GM21423 (cell line): ENCODE results near the gene ZC2HC1B.

Source experiments
- ATAC-seq: cut with Tn5 transposase; IDR thresholded peaks from one replicate; pipeline ENCODE4 v1.9.1; 2021; ENCODE audit warnings: mild to moderate bottlenecking, moderate library complexity; ENCODE audit not compliant: unreplicated experiment

The ZC2HC1B gene

DNA sequence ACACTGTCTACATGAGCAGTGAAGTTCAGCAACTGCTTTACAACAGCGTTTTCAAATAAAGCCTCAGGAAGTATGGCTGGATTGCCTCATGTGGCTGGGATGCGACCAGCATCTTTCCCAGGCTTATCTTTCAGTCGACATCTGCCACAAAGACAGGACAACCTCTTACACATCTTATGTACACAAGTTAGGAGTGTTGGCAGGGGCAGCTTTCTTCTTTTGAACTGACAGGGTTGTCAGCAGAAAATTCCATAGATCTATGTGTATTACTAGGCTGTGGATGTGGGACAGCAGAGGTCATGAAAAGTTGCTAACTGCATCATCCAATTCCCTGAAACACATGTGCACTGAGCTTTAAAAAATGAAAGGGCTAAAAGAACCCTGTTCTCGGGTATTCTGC is 95.7 kb downstream of the ZC2HC1B start:
- no peak for ATAC-seq

DNA sequence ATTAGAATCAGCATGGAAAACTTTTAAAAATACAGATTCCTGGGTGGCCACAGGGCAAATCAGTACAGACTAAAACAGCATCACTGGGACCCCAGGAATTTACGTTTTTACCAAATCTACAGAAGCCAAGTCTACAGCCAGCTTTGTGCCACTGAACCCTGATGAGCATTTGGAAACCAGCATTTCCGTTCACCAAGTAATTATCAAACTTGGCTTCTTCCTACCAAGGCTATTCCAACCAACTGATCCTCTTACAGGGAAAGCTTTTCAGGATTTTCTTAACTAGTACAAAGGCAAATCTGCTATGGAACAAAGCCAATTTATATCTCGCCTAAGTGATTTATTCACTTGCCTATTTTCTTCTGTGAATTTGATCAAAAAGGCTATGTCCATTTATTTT is 96.8 kb downstream of the ZC2HC1B start:
- ATAC-seq = no peak

DNA sequence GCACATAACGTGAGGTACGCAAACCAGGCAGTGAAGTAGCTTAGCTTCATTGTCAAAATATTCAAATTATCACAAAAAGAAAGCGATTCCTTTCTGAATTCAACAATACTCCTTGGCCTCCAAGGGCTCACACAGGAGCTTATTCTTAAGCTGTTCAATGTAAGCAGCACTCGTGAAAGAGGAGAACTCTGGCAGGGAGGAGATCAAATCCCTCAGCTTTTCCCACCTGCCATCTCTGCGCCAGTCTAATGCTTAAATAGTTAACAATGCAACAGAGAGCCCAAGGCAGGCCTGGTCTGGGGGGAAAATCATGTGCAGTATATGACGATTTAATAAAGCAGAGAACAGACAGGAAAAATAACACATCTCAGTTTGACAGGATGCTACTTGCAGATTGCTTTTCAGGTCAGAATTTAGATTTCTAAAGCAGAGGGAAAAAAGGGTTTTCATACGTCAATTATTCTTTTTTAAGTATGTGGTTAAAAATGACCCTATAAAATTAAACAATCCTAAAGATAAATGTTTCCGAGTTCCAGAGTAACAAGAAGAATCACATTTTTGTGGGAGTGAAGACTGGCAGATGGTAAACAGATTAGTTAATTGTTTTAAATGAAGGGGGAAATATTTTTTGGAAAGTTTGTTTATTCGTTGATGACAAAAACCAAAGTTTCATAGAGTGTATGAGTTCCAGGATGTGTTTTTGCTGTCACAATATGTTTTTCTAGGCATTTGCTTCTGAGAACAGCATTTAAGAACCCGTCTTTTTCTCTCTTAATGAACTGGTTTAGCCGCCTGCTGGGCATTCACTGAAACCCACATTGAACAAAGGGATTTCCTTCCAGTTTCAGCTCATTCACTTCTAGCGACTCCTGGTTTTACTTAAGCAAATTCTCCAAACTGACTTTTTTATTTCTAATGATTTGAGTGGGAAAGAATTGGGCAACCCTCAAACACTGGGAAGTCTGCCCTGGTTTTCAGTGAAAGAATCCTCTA is 97.9 kb downstream of the ZC2HC1B start:
- no peak for ATAC-seq

DNA sequence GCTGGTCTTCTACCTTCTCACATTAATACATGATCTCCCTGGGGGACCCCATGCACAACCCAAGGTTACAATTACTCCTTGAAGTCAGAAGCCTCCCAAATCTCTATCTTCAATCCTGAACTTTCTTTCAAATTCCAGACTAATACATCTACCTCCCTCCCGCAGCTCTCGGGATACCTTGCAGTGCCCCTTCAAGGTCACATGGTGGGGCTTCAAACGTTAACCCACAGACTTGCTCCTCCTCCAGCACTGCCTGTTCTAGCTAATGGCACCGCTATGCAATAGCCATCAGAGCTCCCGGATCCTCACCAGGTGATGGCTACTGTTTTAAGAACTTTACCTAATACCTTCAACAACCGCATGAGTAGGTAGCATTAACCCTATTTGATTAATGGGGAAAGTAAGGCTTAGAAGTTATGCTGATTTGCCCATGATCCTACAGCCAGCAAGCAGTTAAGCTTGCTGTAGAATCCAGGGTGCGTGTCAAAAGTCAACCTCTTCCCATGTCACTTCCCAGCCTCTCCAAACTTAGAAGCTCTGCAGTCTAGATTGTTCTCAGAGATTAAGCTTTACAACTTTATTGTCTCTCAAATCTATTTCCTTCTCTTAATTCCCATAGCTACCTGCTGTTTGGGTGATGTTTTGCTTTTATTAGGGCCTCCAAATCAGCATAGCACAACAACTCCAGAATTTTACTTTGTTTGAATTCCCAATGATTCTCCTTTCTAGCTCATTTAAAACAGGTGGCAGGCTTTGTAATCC is 99.1 kb downstream of the ZC2HC1B start:
- ATAC-seq = no peak

DNA sequence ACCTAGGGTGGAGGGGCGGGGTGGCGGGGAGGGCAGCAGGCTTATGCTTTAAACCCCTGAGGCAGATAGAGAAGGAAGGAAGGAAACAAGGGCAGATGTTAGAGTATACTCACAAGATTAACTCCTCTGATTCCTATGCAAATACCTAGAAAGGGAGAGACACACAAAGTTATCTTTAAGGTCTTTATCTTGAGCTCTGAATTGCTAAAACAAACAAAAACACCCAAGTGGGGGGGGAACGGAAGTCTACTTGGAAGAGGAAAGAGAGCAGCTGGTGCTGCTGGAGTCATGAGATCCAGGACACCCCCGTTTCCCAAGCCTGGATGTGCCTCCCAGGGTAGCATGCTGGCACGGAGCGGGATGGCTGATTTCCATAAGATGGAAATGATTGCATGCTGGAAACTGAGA is 100.4 kb downstream of the ZC2HC1B start:
- no peak for ATAC-seq

DNA sequence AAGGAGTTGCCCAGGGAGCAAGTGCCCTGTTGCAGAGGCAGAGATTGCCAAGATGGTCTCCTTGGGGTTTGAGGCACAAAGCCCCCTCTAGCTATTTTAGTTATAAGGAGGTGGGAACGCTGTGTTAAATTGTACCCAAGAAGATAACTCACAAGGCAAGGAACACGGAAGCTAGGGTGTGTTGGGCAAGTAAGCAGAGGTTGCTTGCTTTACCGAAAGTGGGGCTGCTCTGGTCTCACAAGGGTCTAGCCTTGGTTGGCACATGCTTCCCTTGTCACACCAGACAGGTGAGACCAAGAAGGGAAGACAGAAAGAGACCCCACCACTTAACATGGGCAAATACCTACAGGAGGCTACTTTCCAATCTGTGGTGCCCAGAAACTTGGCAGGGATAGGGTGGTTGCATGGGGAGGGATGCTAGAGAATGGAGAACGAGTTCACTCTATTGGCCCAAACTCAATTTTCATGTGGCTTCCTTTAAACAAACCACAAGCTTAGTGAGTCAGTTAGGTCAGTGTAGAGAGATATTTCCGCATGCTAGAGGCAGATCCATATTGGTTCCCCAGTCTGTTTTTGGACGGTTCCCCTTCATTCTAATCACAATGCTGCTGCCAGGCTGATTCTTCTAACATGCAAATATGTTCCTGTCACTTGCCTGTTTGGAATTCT is 101.4 kb downstream of the ZC2HC1B start:
- no peak for ATAC-seq

DNA sequence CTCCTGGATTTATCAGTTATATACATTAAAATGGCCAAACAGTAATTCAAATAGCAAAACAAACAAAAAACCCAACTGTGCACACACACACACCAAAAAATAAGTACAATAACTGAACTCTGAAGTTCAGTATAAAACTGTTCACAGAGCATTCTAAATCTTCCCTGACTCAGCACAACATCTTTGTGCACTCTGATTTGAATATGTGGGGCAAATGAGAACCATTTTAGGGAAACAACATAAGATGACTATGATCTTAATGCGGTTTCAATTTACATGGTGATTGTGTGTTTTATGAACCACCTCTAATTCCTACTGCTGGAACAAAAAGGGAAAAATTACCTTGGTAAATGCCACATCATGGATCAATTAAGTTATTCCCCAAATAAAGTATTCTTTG is 102.0 kb downstream of the ZC2HC1B start:
- no peak for ATAC-seq

DNA sequence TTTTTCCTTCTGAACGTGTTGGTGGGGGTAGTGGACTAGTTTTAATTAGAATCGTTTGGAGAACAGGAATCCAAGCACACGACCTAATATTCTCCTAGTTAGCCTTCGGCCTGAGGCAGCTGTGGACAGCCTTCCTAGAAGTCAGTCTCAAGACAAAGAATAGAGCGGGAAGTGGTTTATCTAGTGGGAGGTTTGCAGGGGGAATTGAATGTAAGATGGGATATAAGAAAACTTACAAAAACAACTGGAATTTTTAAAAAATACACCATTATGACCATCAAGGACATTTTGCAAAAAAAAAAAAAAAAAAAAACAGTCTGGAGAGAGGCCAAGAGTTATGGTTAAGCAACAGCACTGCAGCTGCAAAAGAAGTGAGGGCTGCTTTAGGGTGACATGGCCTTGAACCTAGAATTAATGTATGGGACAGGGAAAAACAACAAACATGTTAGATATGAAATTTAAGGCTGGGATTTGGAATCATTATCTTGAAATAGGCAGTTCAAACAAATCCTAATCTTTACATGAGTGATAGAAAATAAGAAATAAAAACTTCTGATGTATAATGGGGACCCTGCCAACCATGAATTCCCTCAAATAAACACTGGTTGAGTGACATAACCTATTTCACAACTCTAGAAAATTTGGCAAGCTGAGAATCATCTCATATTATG is 103.6 kb downstream of the ZC2HC1B start:
- ATAC-seq = no peak

DNA sequence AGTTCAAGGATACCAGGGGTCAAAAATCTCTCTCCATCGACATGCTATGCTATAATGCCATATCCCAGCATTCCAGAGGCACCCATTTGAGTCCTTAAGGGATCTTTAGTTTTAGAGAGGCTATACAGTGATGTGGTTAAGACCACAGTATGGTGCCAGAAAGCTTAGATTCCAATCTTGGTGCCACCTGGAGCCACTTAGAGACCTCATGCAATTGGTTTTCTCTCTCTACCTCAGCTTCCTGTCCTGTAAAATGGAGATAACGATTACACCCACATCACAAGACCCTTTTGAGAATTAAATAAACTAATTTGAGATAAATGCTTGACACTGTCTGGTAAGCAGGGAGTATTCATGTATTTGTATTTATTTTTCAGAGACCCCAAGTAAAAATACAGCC is 104.8 kb downstream of the ZC2HC1B start:
- no peak for ATAC-seq

DNA sequence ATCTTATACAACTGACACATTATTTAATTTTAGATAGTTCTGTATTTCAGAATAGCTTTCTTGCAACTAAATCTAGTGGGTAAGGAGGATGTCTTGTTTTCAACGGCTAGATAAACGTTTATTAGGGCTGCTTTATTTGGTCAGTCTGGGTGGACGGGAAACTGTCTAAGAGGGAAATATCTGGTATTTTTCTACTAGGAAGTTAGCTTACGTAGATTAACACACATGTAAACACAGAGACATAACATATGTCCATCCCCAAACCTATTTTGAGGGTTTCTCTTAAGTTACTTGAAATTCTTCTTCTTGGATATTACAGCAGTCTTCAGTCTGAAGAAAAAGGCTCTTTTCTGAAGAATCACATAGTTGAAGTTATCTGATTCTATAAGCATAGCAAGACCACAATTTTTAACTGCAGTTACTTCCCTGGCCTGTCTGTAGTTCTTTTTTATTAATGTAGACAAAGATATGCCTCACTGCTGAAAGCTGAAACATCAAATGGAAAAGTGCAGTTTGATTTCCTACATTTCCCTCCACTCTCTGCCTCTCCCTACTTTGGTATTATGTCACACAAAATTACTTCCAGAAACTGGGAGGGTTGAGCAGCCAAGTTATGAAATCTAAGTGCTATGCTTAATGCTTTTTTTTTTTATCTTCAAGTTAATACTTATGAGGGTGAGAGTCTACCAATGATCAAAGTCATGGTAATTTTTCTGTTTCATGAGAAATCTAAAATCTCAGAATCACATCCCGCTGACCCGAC is 106.4 kb downstream of the ZC2HC1B start:
- ATAC-seq = no peak

DNA sequence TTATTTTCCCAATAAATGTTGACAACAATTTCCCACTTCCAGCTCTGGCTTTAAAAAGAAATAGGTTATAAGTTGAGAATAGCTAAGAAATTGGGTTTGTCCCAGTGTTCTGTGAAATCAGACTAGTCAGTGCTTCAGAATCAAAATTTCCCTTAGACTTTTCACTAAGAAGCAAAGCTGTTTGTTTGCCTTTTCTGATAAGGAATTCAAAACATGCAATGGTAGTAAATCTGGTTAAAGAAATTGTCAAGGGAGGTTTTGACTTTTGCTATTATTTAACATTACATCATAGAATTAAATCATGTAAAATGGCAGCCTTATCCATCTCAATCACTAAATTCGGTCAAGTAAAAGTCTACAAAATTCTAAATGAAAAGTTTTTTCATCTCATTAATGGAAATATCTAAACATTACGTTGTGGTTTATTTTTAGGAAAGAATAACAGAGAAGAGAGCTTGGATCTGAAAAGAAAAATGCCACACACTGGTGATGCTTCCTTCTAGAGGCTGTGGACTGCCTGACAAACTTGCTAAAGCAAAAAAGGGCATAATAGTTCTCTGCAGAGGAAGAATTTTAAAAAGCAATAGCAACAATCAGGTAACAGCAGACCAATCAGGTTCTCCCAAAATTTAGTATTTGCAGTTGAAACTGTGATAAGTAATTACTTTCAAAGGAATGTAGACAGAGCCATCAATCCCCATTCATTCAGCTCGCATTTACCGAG is 107.4 kb downstream of the ZC2HC1B start:
- ATAC-seq = no peak

DNA sequence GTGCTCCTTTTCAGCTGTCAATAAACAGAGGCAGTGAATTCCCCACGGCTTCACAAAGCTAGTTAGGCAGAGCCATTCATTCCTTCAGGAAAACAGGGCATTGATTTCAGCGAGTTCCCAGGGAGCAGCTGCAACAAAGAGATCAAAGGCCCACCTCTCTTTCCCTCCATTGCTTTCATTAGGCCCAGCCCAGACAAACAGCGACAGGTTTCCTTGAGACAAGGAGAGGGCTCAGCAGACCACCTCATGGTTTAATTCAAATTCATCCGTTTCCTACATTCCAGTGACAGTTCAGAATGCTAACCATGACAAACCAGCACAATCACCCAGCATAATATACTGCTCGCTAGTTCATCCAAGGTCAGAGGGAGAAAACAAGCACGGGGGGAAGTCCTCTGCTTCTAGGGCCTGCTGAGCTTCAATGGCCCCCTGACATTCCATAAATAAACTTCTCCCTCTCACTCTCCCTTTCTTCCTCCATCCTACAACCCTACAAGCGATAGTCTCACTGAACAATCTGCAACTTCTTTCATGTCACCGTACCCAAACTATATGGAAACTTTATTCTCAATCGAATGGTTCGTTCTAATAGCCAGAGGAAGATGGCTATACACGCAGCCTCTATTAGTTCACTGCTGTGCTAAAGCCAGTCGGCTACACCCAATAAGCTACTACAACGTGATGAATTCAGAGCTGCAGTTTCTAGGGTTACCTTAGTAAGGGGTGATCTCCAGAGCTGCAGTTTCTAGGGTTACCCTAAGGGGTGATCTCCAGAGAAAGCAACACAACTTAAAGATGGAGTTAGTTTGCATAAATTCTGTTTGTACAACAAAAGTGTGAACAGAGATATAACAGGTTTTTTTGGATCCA is 109.1 kb downstream of the ZC2HC1B start:
- no peak for ATAC-seq

DNA sequence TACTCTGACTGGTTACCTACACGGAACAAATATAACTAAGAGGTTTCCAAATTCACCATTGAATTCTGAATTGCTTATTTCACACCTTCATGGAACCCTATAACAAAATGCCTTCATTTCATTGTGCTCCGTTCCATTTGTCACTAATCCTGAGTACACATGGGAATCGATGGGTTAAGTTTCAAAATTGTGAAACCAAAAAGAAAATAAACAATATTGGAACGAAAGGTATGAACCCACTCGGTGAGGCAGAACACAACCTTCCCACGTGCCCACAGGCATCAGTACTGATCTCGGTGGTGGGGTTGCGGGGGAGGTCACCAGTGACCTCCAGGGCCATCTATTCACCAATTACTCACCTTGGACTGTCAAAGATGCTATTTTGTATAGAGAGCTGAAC is 109.8 kb downstream of the ZC2HC1B start:
- no peak for ATAC-seq

DNA sequence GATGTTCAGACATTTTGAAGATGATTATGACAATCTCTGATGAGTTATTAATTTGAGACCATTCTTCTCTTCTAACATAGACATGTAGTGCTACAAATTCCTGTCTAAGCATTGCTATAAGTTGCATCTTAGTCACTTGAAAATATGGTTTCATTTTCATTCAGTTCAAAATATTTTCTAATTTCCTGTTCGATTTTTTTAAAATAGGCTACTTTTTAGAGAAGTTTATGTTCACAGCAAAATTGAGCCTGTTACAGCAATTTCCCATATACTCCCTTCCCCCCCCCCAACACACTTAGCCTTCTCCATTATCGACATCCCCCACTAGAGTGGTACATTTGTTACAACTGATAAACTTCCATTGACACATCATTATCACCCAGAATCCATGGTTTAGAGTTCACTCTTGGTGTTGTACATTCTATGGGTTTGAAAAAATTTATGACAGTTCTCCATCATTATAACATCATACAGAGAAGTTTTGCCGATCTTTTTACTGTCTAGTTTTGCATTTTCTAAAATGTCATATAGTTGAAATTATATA is 112.6 kb downstream of the ZC2HC1B start:
- ATAC-seq = no peak

DNA sequence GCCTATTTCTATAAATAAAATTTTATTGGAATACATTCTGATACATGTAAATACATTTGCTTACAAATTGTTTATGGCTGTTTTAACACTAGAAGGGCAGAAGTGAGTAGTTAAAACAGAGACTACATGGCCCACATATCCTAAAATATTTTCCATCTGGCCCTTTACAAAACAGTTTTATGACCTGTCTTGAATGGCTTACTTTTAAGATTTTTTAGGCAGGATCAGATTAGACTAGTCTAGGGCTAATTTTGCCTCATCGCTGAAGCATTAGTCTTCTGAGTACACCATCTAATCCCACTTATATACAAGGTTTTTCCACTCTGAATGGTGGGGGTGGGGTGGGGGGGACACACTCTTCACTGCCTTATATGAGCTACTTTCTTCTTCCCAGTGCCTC is 116.6 kb downstream of the ZC2HC1B start:
- no peak for ATAC-seq

DNA sequence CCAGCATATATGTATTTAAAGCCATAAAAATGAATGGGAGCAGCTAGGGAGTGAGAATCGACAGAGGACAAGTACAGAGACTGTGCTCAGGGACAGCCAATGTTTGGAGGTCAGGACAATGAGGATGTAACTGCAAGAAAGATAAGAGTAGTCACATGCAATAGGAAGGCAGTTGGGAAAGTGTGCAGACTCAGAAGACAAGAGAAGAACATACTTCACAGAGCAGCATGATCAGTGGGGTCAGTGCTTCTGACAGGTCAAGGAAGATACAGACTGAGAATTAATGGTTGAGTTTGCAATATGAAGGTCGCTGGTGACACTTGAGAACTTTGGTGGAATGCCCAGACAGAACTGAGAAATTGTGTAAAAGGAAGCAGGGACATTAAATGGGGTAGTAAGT is 118.7 kb downstream of the ZC2HC1B start:
- ATAC-seq = no peak

DNA sequence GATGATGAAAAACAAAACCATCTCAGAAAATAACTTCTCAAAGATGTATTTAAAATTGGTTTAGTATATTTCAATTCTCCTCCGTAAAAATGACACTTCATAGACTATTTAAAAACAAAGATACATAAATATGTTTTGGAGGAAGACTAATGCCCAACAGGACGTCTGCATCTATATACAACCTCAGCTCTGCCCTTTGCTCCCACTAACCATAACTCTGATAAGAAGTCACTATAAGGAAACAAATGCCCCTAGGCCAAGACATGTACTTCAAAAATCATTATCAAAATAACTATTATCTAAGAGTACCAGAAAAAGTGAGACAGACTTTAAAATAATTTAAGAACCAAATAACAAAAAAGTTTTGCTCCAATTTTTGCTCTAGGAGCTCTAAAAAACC is 120.4 kb downstream of the ZC2HC1B start:
- no peak for ATAC-seq

DNA sequence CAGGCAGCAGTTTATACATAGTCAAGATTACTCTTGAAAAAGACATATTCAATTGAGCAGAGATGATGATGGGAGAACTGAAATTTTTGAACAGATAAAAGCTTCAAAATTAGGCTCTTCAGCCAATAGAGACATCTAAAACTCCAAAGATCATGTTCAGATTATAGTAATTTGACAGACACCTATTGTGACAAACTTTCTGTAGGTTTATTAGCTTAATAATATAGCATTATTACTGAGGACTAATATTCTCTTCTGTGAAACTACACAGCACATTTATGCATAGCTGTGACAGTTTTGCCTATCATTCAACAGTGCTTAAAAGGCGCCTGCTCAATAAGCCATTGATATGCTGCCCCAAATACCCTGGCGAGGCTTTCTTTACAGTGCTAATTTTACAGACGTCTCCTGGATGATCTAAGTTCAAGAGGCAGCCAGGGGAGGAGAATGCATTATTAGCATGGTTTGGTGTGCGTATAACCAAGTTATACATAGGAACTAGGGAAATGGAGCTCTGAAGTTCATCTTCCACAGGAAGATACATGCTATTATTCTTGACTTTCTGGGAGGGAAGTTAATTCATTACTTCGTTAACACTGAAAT is 122.3 kb downstream of the ZC2HC1B start:
- no peak for ATAC-seq
